Fibroblast of lung (primary cell): ENCODE results near the gene ATXN1. TPM values are rescaled to one million over a fixed set of nuclear protein-coding genes. Genes with fewer than 3 reads are reported as not detected.

Source experiments
- DNase-seq, 2 donors: peaks; one replicate each; pipeline versions ENCODE4 v3.0.0 to v3.0.0-alpha.2; 2010; ENCODE audit warnings: low read depth in 2 of 2
- H2AFZ ChIP-seq: 2 replicates; pipeline ENCODE4 v1.5.1; 2012; ENCODE audit warnings: low read length, control low read depth, inconsistent platforms
- H3K27ac ChIP-seq: 2 replicates; pipeline ENCODE4 v1.5.1; 2011; ENCODE audit warnings: low read length, control low read depth; ENCODE audit not compliant: insufficient read depth
- H3K27me3 ChIP-seq: 2 replicates; pipeline ENCODE4 v1.5.1; 2011; ENCODE audit warnings: mild to moderate bottlenecking, low read length; ENCODE audit not compliant: control insufficient read depth, insufficient read depth
- H3K36me3 ChIP-seq: 2 replicates; pipeline ENCODE4 v1.5.1; 2011; ENCODE audit warnings: low read length; ENCODE audit not compliant: control insufficient read depth, insufficient read depth
- H3K4me1 ChIP-seq: 2 replicates; pipeline ENCODE4 v1.5.1; 2011; ENCODE audit warnings: low read length; ENCODE audit not compliant: control insufficient read depth, insufficient read depth; ENCODE audit errors: extremely low read depth
- H3K4me2 ChIP-seq: 2 replicates; pipeline ENCODE4 v1.5.1; 2011; ENCODE audit warnings: low read length, control low read depth; ENCODE audit not compliant: insufficient read depth; ENCODE audit errors: extremely low read depth
- H3K4me3 ChIP-seq, 4 experiments: fragments of 200-600 bp in 1 of 4; sonication (generic) in 1 of 4; replicated peaks in 1 of 4; 2 replicates each; pipeline ENCODE4 v1.5.1; 2011 to 2016; ENCODE audit warnings: low read length in 4 of 4, low read depth in 3 of 4, mild to moderate bottlenecking in 3 of 4, control low read depth in 2 of 4, inconsistent platforms in 1 of 4, mixed read lengths in 1 of 4; ENCODE audit not compliant: insufficient read depth in 1 of 4; ENCODE audit errors: control extremely low read depth in 1 of 4
- H3K79me2 ChIP-seq: 2 replicates; pipeline ENCODE4 v1.5.1; 2012; ENCODE audit warnings: mild to moderate bottlenecking, low read length, inconsistent platforms; ENCODE audit not compliant: control insufficient read depth, insufficient read depth
- H3K9ac ChIP-seq: 2 replicates; pipeline ENCODE4 v1.5.1; 2011; ENCODE audit warnings: mild to moderate bottlenecking, low read length, control low read depth; ENCODE audit not compliant: insufficient read depth
- H3K9me3 ChIP-seq: 2 replicates; pipeline ENCODE4 v1.5.1; 2012; ENCODE audit warnings: low read depth, low read length; ENCODE audit not compliant: control insufficient read depth, insufficient read depth
- H4K20me1 ChIP-seq: 2 replicates; pipeline ENCODE4 v1.5.1; 2011; ENCODE audit warnings: low read length; ENCODE audit not compliant: control insufficient read depth, insufficient read depth; ENCODE audit errors: extremely low read depth
- EZH2 ChIP-seq: IDR thresholded peaks from 2 replicates; pipeline ENCODE4 v1.5.1; 2012; ENCODE audit warnings: low read length, control low read depth, mild to moderate bottlenecking; ENCODE audit errors: missing control alignments
- polyA plus RNA-seq, 2 donors: library from polyadenylated mRNA; depleted of rRNA in 1 of 2; stranded (reverse) in 1 of 2; unstranded in 1 of 2; fragments of >200 nt; gene quantifications; 2 replicates each; pipeline ENCODE4 v1.2.1, GENCODE V29; 2011 to 2012; ENCODE audit warnings: missing spikeins in 1 of 2
- total RNA-seq: library from RNA; depleted of rRNA; stranded (reverse); fragments of >200 nt; gene quantifications from 2 replicates; pipeline ENCODE4 v1.2.1, GENCODE V29; 2014
- TF ChIP-seq, protein P1 (sequence below), 2 donors: IDR thresholded peaks in 1 of 2; conservative IDR thresholded peaks in 1 of 2; 1 replicate in 1 of 2; 2 replicates in 1 of 2; pipeline ENCODE4 v1.5.1; 2011 to 2012; ENCODE audit warnings: low read length in 2 of 2, control low read depth in 1 of 2, inconsistent platforms in 1 of 2, low read depth in 1 of 2, mild to moderate bottlenecking in 1 of 2

The ATXN1 gene
- total and polyA plus RNA-seq, 2 donors (not counting 1 experiment from before 2014, with no cell fraction given) = 15.8 to 40.5 TPM

GRCh38 chr6:16279243-16279642 is 482.0 kb downstream of the ATXN1 start:
- Histone ChIP-seq H3K9ac (no peak overlapping the region), H3K4me3 (no peak overlapping the region), H3K79me2 (no peaks in the 10 kb centered on the region), H3K27ac (no peak overlapping the region), H4K20me1 (no peaks in the 10 kb centered on the region), H3K4me2 (no peak overlapping the region), H3K9me3 (no peaks in the 10 kb centered on the region), H3K27me3 (no peaks in the 10 kb centered on the region), H2AFZ (no peak overlapping the region), H3K36me3 (no peaks in the 10 kb centered on the region), H3K4me1 (peaks cover 10% of the 10 kb centered on the region)
- TF ChIP-seq EZH2 = no peak
- TF ChIP-seq, protein P1, sequence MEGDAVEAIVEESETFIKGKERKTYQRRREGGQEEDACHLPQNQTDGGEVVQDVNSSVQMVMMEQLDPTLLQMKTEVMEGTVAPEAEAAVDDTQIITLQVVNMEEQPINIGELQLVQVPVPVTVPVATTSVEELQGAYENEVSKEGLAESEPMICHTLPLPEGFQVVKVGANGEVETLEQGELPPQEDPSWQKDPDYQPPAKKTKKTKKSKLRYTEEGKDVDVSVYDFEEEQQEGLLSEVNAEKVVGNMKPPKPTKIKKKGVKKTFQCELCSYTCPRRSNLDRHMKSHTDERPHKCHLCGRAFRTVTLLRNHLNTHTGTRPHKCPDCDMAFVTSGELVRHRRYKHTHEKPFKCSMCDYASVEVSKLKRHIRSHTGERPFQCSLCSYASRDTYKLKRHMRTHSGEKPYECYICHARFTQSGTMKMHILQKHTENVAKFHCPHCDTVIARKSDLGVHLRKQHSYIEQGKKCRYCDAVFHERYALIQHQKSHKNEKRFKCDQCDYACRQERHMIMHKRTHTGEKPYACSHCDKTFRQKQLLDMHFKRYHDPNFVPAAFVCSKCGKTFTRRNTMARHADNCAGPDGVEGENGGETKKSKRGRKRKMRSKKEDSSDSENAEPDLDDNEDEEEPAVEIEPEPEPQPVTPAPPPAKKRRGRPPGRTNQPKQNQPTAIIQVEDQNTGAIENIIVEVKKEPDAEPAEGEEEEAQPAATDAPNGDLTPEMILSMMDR (conservative IDR thresholded peaks at IDR 0.05 in 1 of 2, IDR thresholded peaks at IDR 0.05 in 1 of 2; ENCODE audit: low read depth in 1 of 2, low read length in 2 of 2) = no peak
- no peak for DNase-seq

DNA sequence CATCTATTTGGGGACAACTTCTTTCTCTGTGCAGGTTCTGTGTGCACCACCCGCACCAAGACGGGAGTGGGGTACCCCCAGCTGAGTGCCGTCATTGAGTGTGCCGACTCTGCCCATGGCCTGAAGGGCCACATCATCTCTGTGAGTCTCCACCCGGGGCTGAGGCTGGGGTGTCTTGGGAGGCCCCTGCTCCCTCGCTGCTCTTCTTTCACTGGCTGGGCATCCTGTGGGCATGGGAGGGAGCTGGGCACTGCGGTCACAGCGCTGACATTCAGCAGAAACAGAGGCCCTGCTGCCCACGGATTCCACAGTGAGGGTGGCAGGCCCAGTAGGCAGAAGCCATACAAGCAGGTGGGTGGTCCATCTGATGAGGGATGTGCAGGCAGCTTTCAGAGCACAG is 482.5 kb downstream of the ATXN1 start:
- Histone ChIP-seq H3K79me2 (no peaks in the 10 kb centered on the region), H3K36me3 (no peaks in the 10 kb centered on the region), H3K4me2 (no peak overlapping the region), H3K9me3 (no peaks in the 10 kb centered on the region), H3K4me3 (no peak overlapping the region), H2AFZ (no peak overlapping the region), H3K4me1 (peaks cover 10% of the 10 kb centered on the region), H4K20me1 (no peaks in the 10 kb centered on the region), H3K9ac (no peak overlapping the region), H3K27ac (no peak overlapping the region), H3K27me3 (no peaks in the 10 kb centered on the region)
- TF ChIP-seq, protein P1 (conservative IDR thresholded peaks at IDR 0.05 in 1 of 2, IDR thresholded peaks at IDR 0.05 in 1 of 2; ENCODE audit: low read depth in 1 of 2, low read length in 2 of 2) = no peak
- no peak for TF ChIP-seq EZH2
- DNase-seq = no peak

DNA sequence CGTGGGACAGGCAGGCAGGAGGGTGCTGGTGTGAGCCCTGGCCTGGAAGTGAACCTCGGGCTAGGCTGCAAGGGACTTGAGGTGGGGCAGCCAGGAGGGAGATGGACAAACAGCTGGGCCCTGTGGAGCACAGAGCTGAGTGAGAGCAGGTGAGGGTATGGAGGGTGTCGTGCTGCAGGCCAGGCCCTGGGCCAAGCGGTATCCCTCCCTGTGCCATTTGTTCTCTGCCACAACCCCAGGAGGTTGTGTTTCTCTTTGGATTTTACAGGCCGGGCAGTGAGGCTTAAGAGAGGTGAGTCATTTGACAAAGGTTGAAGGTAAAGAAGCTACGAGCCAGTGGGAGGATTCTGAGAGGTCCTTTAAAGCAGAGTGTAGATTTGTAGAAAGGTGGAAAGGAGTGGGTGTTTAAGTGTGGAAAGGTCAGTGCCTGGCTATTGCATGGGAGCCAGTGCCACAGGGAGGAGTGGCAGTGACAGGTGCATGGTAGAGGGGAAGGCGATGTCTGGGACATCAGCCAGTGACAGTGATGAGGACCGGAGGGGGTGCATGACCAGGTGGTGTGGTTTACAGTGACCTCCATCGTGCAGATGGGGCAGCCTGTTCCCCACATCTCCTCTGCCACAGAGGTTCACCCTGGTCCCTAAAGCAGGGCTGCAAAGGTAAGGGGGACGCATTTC is 483.1 kb downstream of the ATXN1 start:
- Histone ChIP-seq H3K4me1 (peaks cover 10% of the 10 kb centered on the region), H3K9ac (no peak overlapping the region), H3K4me3 (no peak overlapping the region), H3K79me2 (no peaks in the 10 kb centered on the region), H4K20me1 (no peaks in the 10 kb centered on the region), H3K9me3 (no peaks in the 10 kb centered on the region), H3K4me2 (no peak overlapping the region), H3K36me3 (no peaks in the 10 kb centered on the region), H3K27me3 (no peaks in the 10 kb centered on the region), H2AFZ (no peak overlapping the region), H3K27ac (no peak overlapping the region)
- peak in 1 of 2 donors; percentile 36 for DNase-seq
- TF ChIP-seq, protein P1 (conservative IDR thresholded peaks at IDR 0.05 in 1 of 2, IDR thresholded peaks at IDR 0.05 in 1 of 2; ENCODE audit: low read depth in 1 of 2, low read length in 2 of 2) = no peak
- TF ChIP-seq EZH2 = no peak
